ENCODE results near the gene ARHGEF18. TPM values are rescaled to one million over a fixed set of nuclear protein-coding genes. Genes with fewer than 3 reads are reported as not detected.
"Not testable (repeated sequence)": the region's sequence is repeated elsewhere in the genome, so short reads cannot be mapped to it uniquely, and the experiment has no call there.

Gene ARHGEF18
- polyA plus RNA-seq, 1 donor from 2014 or later: 22.7 TPM

DNA sequence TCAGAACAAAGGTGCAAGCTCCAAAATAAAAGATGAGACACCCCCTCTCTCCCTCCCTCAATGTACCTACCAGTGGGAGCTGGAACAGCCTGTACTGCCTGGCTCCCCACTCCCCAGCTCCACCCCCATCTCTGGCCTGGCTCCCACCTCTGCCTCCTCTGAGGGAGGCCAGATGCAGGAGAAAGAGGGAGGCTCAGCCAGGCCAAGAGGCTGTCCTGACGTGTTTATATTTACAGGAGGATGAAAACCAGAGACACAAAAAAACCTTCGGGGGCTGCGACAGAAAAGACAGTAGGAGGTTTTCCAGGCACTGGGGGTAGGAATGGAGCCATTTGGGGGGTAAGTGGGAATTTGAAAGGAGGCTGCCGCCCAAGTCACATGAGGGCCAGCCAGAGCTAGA, 19.7 kb downstream of the ARHGEF18 start:
- Histone ChIP-seq H3K4me3 (ENCODE audit: low read length) (no peak overlapping the region), H3F3A (ENCODE audit: insufficient read depth, low read length, poor library complexity, severe bottlenecking) (no peaks in the 10 kb centered on the region), H3K4me2 (ENCODE audit: low read length) (no peak overlapping the region), H3K9me3 (ENCODE audit: low read length) (no peaks in the 10 kb centered on the region), H4K20me1 (ENCODE audit: insufficient read depth) (no peaks in the 10 kb centered on the region), H3K27me3 (ENCODE audit: insufficient read depth, low read depth, low read length) (no peaks in the 10 kb centered on the region), H2AFZ (ENCODE audit: low read depth, low read length) (no peak overlapping the region), H3K36me3 (ENCODE audit: insufficient read depth, low read length) (no peaks in the 10 kb centered on the region), H3K79me2 (replicated peaks; ENCODE audit: insufficient read depth, low read length) (no peaks in the 10 kb centered on the region), H3K9me2 (ENCODE audit: insufficient read depth, low read length) (no peaks in the 10 kb centered on the region), H3K9ac (ENCODE audit: low read length) (no peak overlapping the region), H3K27ac (ENCODE audit: low read length) (no peak overlapping the region)
- TF ChIP-seq, protein P1, sequence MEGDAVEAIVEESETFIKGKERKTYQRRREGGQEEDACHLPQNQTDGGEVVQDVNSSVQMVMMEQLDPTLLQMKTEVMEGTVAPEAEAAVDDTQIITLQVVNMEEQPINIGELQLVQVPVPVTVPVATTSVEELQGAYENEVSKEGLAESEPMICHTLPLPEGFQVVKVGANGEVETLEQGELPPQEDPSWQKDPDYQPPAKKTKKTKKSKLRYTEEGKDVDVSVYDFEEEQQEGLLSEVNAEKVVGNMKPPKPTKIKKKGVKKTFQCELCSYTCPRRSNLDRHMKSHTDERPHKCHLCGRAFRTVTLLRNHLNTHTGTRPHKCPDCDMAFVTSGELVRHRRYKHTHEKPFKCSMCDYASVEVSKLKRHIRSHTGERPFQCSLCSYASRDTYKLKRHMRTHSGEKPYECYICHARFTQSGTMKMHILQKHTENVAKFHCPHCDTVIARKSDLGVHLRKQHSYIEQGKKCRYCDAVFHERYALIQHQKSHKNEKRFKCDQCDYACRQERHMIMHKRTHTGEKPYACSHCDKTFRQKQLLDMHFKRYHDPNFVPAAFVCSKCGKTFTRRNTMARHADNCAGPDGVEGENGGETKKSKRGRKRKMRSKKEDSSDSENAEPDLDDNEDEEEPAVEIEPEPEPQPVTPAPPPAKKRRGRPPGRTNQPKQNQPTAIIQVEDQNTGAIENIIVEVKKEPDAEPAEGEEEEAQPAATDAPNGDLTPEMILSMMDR (IDR thresholded peaks at IDR 0.05; ENCODE audit: poor library complexity, severe bottlenecking): no peak
- TF ChIP-seq EZH2 (IDR thresholded peaks at IDR 0.05; ENCODE audit: borderline replicate concordance, insufficient read depth, low read length, poor library complexity, severe bottlenecking) (no peak), EP300 (conservative IDR thresholded peaks at IDR 0.05; ENCODE audit: poor library complexity, severe bottlenecking) (no peak)

GRCh38 chr19:7368866-7369265, 20.1 kb downstream of the ARHGEF18 start:
- H3K79me2 ChIP-seq (replicated peaks; ENCODE audit: insufficient read depth, low read length); H3K4me3 ChIP-seq (ENCODE audit: low read length); H3K27me3 ChIP-seq (ENCODE audit: insufficient read depth, low read depth, low read length); H3K9me2 ChIP-seq (ENCODE audit: insufficient read depth, low read length); H4K20me1 ChIP-seq (ENCODE audit: insufficient read depth); H3K4me2 ChIP-seq (ENCODE audit: low read length); H3K27ac ChIP-seq (ENCODE audit: low read length); H2AFZ ChIP-seq (ENCODE audit: low read depth, low read length); H3K9me3 ChIP-seq (ENCODE audit: low read length); H3F3A ChIP-seq (ENCODE audit: insufficient read depth, low read length, poor library complexity, severe bottlenecking); H3K9ac ChIP-seq (ENCODE audit: low read length); H3K36me3 ChIP-seq (ENCODE audit: insufficient read depth, low read length): not testable (repeated sequence)

DNA sequence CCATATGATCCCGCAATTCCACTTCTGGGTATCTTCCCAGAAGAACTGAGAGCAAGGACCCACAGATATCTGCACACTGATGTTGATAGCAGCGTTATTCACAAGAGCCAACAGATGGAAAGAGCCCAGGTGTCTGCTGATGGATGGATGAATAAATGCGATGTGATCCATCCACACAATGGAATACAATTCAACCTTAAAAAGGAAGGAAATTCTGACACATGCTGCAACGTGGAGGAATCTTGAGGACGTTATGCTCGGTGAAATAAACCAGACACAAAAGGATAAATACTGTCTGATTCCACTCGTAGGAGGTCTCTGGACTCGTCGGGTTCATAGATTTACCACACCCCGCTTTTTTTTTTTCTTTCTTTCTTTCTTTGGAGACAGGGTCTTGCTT, 21.8 kb downstream of the ARHGEF18 start:
- H3K9me2 ChIP-seq (ENCODE audit: insufficient read depth, low read length): no peaks in the 10 kb centered on the region
- no peak overlapping the region for H3K4me2 ChIP-seq (ENCODE audit: low read length)
- no peaks in the 10 kb centered on the region for H3K27me3 ChIP-seq (ENCODE audit: insufficient read depth, low read depth, low read length)
- H2AFZ ChIP-seq (ENCODE audit: low read depth, low read length): no peak overlapping the region
- H3K27ac ChIP-seq (ENCODE audit: low read length): no peak overlapping the region
- TF ChIP-seq SMC3 (conservative IDR thresholded peaks at IDR 0.05; ENCODE audit: poor library complexity): no peak
- TF ChIP-seq, protein P1 (IDR thresholded peaks at IDR 0.05; ENCODE audit: poor library complexity, severe bottlenecking): no peak
- TF ChIP-seq EZH2 (IDR thresholded peaks at IDR 0.05; ENCODE audit: borderline replicate concordance, insufficient read depth, low read length, poor library complexity, severe bottlenecking): no peak
- TF ChIP-seq, protein P2, sequence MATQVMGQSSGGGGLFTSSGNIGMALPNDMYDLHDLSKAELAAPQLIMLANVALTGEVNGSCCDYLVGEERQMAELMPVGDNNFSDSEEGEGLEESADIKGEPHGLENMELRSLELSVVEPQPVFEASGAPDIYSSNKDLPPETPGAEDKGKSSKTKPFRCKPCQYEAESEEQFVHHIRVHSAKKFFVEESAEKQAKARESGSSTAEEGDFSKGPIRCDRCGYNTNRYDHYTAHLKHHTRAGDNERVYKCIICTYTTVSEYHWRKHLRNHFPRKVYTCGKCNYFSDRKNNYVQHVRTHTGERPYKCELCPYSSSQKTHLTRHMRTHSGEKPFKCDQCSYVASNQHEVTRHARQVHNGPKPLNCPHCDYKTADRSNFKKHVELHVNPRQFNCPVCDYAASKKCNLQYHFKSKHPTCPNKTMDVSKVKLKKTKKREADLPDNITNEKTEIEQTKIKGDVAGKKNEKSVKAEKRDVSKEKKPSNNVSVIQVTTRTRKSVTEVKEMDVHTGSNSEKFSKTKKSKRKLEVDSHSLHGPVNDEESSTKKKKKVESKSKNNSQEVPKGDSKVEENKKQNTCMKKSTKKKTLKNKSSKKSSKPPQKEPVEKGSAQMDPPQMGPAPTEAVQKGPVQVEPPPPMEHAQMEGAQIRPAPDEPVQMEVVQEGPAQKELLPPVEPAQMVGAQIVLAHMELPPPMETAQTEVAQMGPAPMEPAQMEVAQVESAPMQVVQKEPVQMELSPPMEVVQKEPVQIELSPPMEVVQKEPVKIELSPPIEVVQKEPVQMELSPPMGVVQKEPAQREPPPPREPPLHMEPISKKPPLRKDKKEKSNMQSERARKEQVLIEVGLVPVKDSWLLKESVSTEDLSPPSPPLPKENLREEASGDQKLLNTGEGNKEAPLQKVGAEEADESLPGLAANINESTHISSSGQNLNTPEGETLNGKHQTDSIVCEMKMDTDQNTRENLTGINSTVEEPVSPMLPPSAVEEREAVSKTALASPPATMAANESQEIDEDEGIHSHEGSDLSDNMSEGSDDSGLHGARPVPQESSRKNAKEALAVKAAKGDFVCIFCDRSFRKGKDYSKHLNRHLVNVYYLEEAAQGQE (IDR thresholded peaks at IDR 0.05; ENCODE audit: borderline replicate concordance): no peak
- no peak for TF ChIP-seq EP300 (conservative IDR thresholded peaks at IDR 0.05; ENCODE audit: poor library complexity, severe bottlenecking)
- TF ChIP-seq TAF1 (IDR thresholded peaks at IDR 0.05; ENCODE audit: low read depth): no peak
- no peak for TF ChIP-seq MXI1 (conservative IDR thresholded peaks at IDR 0.05; ENCODE audit: poor library complexity, severe bottlenecking)
- no peak for TF ChIP-seq POLR2AphosphoS5 (IDR thresholded peaks at IDR 0.05)
- TF ChIP-seq RAD21 (conservative IDR thresholded peaks at IDR 0.05): no peak
- no peaks in the 10 kb centered on the region for H4K20me1 ChIP-seq (ENCODE audit: insufficient read depth)
- H3K4me3 ChIP-seq (ENCODE audit: low read length): no peak overlapping the region
- H3K9me3 ChIP-seq (ENCODE audit: low read length): no peaks in the 10 kb centered on the region
- no peaks in the 10 kb centered on the region for H3K79me2 ChIP-seq (replicated peaks; ENCODE audit: insufficient read depth, low read length)
- no peaks in the 10 kb centered on the region for H3F3A ChIP-seq (ENCODE audit: insufficient read depth, low read length, poor library complexity, severe bottlenecking)
- no peak overlapping the region for H3K9ac ChIP-seq (ENCODE audit: low read length)
- H3K36me3 ChIP-seq (ENCODE audit: insufficient read depth, low read length): no peaks in the 10 kb centered on the region
